HL-60 (cell line): ENCODE measurements around the gene EPB41L4B.

ENCODE experiments used
- CTCF ChIP-seq: IDR thresholded peaks from one replicate; pipeline ENCODE4 v1.5.1; 2011; ENCODE audit warnings: low read length, control low read depth, inconsistent platforms; ENCODE audit not compliant: insufficient read depth
- REST ChIP-seq: IDR thresholded peaks from 2 replicates; pipeline ENCODE4 v1.6.1; 2012; ENCODE audit warnings: low read depth; ENCODE audit not compliant: insufficient replicate concordance

GRCh38 chr9:109311286-109311685 lies 9.6 kb downstream of the EPB41L4B start:
- TF ChIP-seq CTCF (no peak), REST (no peak)
